GM19467 (cell line): ENCODE measurements around the gene PROK2.

Source experiments
- ATAC-seq: cut with Tn5 transposase; IDR thresholded peaks from one replicate; pipeline ENCODE4 v1.9.1; 2021; ENCODE audit warnings: mild to moderate bottlenecking, moderate library complexity; ENCODE audit not compliant: unreplicated experiment

PROK2 gene

DNA sequence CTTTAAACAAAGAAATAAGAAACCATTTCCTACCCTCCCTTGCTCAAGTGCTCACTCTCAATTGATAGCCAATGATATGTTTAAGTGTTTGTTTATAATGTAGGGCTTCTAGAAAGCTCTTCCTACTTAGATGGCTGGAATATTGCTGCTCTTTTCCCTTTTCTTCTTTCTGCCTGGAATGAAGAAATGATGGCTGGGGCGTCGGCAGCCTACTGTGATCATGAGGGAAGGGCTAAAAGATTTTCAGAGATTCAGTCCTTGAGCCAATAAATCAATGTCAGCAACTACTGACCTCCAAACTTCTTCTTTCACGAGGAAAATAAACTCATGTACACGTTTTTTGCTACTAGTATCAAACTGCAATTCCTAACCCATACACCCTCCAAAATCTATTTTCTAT lies 33.3 kb downstream of the PROK2 start:
- no peak for ATAC-seq

DNA sequence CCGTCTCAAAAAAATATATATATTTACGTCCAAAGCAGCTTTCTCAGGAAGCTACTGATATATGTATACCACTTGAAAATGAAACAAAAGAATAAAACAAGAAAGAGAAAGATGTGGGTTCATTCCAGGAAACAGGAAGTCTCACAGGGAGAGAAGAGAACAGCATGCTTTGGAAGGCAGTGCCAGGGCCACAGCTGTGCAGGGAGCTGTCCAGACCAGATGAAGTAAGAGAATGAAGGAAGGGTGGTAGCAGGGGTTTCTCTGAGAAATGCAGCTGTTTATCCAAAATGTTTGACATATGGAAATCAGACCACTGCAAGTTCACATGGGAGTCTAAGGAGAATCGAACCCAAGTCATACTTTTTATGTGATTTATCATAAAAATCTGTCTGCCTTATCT lies 40.2 kb downstream of the PROK2 start:
- ATAC-seq, result no peak

DNA sequence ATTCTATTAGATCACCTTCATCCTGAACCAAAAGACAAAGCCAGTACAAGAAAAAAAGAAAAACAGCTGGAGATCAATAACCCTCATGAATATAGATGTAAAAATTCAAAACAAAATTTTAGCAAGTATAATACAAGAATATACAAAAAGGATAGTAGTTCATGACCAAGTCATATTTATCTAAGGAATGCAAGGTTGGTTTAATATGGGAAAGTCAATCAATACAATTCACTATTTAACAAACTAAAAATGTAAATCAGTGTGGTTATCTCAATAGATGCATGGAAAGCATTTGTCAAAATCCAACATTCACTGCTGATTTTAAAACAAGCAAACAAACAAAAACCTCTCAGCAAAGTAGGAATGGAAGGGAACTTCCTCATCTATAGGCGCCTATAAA lies 42.3 kb downstream of the PROK2 start:
- ATAC-seq, result no peak

DNA sequence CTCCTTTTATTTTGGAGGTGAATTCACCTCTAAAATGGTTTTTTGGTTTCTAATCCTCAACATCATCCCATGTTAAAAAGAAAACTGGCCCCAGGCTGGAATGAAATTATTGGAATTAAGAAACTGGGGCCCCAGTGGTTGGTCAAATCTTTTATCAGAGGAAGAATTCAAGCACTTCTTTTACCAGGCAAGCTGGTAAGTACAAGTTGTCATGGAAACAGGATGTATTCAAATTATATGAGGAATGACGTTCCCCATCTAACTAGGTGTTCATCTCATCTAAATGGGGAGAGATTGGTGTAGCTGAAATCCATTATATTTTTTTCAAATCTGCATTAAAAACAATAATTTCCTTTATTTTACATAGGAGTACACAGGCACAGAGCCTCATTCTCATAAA lies 50.1 kb downstream of the PROK2 start:
- ATAC-seq, result no peak

DNA sequence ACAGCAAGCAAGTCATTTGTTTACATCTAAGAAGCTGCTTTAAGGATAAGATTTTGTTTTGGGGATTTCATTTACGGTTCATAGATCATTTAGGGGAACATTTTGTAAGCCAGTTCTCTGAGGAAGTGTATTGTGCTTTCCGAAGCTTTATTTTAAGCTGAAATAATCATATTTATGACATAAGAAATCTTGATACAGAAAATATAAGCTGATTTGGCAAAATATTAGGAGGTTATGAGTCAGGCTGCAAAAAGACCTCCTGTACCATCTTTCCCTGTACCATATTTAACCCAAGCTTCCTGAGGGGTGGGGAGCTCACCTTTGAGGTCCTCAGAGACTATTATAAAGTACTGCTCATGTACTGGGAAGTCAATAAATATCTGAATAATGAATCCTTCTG lies 51.6 kb downstream of the PROK2 start:
- no peak for ATAC-seq

DNA sequence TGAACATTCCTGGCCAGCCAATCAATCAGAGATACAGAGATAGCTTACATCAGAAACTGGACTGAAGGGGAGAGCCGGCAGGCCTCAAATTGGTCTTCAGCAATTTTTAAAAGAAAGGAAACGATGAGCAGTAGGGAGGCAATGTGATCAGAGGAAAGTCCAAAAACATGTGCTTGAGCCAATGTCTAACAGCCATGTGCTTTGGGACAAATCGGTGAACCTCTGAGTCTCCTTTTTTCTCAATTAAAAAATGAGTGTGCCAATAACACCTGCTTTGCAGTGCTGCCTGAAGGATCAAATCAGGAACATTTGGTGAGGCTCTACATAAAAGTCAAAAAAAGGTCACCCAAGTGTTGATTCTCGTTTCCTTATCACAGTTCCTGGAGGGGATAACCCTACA lies 52.3 kb downstream of the PROK2 start:
- ATAC-seq, result no peak

DNA sequence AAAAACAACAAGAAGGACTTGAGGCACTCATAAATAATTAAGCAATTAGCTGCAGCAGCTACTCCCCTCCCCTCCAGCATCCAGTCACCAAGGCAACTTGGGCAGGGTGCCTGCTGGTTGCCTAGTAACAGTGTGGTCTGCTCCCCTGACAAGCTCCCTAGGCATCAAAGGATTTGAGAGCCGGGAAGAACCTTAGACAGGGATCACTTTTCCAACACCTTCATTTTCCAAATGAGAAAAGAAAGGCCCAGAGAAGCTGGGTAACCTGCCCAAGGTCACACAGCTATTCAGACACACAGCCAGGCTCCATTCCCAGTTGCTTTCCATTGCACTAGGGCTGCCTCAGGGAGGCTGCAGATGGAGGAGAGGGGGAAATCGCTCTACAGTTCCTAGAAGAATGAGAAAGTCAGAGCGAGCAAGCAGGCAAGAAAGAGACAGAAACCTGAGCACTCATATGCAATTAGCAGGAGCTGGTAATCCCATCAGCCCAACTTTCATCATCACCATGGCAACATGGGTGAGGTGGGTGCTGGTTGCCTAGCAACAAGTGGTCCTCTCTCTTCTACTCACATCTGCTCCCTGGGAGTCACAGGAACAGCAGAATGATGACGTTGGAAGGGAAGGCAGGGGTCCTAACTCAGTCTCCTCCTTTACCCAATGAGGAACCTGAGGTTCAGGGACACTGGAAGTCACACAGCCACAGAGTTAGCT lies 56.2 kb downstream of the PROK2 start:
- ATAC-seq, result no peak

DNA sequence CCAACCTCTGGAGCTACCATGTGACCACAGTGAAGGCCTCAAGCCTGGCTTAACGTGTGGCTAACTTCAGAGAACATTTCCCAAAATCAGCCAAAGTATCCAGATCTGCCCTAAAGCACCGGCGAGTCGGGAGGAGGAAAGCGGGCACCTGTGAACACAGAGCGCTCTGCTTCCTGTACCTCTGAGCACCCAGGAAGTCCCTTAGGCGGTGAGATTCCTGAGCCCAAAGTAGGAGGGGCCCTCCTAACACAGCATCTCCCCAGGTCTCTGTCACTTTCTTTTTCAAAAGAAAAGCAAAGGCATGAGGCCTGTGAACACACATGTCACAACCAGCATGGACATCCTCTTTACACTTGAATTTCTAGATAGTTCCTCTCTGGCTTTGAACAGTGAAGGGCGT lies 58.8 kb downstream of the PROK2 start:
- no peak for ATAC-seq

DNA sequence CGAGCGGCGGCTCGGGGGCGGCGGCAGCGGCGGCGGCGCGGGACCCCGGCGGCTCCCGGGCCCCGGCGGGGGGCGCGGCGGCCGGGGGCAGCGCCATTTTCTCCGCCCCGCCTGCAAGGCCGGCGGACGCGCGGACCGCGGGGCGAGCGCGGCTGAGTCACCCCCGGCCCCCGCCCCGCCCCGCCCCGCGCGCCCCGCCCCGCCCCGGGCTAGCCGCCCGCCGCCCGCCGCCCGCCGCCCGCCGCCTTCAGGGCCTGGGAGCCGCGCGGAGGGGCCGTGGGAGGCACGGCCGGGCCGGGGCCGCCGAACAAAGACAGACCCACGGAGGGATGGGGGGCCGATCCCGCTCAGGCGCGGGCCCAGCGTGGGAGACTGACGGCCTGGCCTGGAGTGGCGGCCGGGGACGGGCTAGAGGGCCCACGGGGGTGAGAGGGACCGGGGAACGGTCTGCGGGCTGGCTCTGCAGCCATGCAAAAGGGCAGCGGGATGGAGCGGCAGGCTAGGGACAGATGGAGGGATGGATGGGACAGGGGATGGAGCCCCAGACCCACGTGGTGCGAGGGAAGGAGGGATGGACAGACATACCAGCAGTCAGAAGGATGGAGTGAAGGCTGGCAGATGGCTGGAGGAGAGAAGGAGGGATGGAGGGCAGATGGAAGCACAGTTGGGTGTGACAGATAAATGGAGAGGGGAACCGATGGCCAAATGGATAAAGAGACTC lies 59.5 kb downstream of the PROK2 start, which contains the start of gene EIF4E3:
Gene EIF4E3, minus strand, starts transcription at position 132 of the 721 bp plus-strand sequence. Its CDS starts 35 bp downstream, at position 97.
- ATAC-seq, result no peak

DNA sequence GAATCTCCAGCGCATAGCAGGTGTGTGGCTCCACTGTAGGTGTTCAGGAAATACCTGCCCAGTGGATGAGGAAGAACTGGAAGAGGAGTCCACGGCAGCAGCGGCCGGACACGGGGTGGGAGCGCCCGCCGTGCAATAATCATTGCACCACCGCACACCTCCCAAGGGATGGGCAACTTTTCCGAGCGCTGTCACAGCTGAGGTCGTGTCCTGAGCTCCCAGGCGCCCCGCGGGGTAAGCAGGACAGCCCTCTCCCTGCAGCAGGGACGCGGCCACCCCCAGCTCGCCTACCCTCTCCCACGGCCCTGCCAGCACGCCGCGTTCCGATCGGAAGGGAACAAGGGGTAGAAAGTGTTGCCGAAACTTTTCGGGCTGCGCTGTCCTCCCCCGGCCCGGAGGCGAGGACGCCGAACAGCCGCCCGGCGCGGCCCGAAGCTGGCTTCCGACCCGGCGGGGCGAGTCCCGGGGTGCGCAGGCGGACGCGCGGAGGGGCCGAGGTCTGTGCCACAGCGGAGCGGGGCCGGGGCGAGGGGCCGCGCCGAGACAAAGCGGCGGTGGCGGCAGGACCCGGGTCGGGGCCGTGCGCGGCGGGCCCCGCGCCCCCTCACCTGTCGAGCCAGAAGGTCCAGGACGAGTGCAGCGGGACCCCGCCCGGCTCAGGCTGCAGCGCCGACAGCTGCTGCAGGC lies 60.2 kb downstream of the PROK2 start:
- no peak for ATAC-seq

DNA sequence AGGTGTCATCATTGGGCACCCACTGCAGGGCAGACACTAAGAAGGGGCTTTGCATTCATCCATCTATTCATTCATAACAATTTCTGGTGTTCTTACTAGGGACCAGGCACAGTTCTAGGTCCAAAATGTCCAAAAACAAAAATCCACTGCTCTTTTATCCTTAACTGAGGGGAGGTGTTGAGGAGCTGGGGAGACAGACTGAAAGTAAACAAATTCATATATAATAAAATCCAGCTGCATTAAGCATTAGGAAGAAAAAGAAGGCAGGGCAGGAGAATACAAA lies 60.8 kb downstream of the PROK2 start:
- ATAC-seq, result no peak

DNA sequence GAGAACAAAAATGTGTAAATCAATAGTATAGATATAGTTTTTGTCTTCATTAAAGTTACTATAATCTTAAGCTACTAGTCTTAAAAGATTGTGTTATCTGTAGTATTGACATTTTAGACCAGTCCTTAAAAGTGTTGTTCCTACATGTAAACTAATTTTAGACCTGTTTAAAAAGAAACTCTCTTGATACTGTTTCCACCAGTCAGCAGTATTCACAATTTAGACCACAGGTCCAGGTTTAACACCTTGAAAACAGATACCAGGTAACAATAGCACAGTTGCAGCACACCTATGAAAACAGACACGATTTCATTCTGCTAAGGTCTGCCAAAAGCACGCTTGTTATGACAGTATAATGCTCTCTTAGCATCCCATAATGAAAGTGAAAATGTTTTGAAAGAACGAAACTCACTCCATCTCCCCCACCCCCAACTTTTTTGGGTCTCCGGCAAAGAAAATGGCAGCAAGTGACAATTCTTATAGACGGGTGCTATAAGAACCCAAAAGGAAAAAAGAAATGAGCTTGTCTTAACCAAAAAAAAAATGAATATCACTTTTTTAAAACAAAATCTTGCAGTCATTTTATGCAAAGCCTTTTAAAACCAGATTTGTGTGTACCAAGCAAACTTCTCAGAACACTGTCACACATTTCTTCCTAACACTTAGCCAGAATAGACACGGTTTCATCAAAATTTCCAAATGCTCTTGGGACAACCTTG lies 61.3 kb downstream of the PROK2 start:
- ATAC-seq, result no peak

DNA sequence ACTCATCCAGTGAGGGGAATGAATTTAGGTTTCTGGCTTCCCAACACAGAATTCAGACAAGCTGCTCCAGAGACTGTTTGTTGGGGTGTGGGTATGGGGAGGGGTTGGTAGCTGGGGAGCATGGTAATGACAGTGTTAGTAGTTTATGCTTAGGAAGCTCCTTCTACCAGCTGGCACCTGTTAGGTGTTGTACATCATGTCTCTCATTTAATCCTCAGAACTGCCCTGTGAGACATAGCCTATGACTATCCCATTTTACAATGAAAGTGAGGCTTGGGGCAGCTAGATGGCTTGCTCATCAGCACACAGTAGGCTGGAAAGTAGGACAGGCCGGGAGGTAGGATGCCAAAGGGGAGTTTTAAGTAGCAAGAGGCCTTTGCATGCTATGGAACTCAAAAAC lies 62.3 kb downstream of the PROK2 start:
- no peak for ATAC-seq
